ENCODE data around the gene IL1A.

DNA sequence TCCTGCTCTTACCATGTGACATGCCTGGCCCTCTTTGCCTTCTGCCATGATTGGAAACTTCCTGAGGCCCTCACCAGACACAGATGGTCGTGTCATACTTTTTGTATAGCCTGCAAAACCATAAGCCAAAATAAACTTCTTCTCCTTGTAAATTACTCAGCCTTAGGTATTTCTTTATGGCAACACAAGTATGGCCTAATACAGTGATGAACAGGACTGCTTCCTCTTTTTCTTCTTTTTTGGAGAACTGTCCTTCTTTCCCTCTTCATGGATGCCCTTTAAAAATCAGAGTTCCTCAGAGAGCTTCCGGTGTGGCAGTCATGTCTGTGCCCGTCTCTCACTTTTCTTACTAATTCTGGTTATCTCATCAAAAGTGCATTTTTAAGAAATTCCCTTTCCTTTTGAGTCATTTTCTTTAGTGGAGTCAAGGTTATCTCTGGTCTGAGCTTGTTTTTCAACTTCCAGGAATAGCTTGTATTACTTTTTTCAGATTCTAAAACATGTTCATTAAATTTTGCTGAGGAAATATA is 9.2 kb upstream of the IL1A start:
- TF ChIP-seq EZH2phosphoT487 (IDR thresholded peaks at IDR 0.05; ENCODE audit: borderline replicate concordance, low read length) (no peak), CTCF (conservative IDR thresholded peaks at IDR 0.05; ENCODE audit: low read depth, low read length) (no peak)
